ENCODE data around the gene FOXR1.
"Not testable (repeated sequence)": the region's sequence is repeated elsewhere in the genome, so short reads cannot be mapped to it uniquely, and the experiment has no call there.

FOXR1 gene

GRCh38 chr11:118947091-118947490 is 24.5 kb upstream of the FOXR1 start:
- no peak for DNase-seq

DNA sequence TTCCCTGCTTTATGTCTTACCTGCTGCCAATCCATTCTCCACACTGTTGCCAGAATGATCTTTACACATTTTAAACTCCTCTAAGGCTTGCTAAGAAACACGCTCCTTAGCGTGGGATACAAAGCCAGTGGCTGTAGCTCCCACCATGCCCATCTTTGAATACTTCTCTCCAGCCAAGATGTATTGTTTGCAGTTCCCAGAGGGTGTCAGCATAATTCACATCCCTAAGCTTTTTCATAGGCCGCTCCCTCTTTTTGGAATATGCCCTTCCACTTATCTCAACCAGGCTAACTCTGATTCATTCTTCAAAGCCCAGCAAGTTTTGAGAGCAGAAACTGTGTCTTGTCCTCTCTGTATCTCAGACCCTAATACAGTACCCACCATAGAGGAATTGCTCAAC is 23.6 kb upstream of the FOXR1 start:
- no peak for DNase-seq

GRCh38 chr11:118953265-118953664 is 18.3 kb upstream of the FOXR1 start:
- no peak for DNase-seq

DNA sequence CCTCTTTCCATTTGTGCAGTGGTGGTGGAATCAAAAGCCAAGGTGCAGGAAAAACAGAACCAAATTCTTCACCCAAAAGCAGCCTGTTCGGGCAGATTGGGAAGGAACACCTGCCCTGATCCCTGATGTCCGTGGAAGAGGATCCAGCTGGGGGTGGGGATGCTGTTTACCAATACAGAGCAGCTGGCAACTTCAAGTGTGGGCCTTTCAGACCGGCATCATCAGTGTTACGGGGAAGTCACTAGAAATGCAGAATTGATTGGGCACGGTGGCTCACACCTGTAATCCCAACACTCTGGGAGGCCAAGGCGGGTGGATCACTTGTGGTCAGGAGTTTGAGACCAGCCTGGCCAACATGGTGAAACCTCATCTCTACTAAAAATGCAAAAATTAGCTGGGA is 17.6 kb upstream of the FOXR1 start:
- DNase-seq: not testable (repeated sequence)

DNA sequence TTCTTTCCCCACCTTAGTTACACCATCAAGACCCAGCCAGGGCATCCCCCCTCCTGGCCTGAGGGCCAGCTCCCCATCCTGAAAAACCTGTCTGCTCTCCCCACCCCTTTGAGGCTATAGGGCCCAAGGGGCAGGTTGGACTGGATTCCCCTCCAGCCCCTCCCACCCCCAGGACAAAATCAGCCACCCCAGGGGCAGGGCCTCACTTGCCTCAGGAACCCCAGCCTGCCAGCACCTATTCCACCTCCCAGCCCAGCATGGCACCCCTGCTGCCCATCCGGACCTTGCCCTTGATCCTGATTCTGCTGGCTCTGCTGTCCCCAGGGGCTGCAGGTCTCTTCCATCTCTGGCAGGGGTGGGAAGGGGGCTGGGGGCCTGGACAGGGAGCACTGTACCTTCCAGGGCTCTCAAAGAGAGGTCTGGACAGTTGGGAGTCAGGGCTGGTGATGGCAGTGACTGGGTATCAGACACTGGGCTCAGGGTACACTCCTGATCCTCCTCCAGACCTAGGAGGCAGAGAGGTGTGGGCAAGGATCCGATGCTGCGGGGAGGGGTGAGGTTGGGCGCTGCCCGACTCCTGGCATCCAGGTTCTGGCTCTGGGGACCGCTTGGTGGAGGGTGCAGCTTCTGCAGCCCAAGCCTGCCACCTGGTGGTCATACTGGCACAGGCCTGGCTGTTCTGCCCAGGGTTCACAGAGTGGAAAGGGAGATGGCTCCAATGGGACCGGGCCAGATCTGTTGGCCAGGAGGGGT is 15.3 kb upstream of the FOXR1 start, which contains the start of gene UPK2:
TSS of gene UPK2 (plus strand) at position 205 of the 753 bp plus-strand sequence. CDS start at position 258, 53 bp downstream.
- peak; percentile 78 for DNase-seq

DNA sequence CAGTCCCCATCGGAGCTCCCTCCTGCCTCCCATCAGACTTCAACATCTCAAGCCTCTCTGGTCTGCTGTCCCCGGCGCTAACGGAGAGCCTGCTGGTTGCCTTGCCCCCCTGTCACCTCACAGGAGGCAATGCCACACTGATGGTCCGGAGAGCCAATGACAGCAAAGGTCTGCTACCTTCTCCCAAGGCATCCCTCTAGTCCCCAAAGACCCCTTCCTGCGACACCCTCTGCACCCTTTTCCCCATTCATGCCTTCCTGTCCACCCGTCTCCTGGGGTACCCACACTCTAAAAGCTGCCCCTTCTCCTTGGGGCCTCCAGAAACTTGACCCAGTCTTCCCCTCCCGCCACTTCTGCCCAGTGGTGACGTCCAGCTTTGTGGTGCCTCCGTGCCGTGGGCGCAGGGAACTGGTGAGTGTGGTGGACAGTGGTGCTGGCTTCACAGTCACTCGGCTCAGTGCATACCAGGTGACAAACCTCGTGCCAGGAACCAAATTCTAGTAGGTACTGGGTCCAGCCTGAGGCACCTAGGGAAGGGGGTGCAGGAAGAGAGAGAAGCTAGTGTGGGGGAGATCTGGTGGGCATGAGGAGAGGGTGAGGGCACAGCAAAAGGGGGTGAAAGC is 14.6 kb upstream of the FOXR1 start:
- DNase-seq: no peak

DNA sequence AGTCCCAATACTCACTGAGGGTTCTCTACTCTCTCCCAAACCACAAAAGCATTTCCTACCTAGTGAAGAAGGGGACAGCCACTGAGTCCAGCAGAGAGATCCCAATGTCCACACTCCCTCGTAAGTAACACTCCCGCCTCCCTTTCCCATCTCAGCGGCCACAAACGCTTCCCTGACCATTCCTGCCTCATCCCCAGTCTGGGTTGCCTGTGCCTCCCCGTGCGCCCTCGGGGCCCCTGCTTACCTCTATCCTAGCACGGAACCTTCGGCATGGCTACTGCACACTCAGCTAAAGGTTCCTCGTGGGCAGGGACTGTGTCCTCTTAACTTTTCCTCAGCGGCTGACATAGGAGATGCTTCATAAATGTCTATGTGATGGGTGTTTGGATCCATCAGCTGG is 14.0 kb upstream of the FOXR1 start:
- no peak for DNase-seq

GRCh38 chr11:118957968-118958367 is 13.6 kb upstream of the FOXR1 start:
- no peak for DNase-seq

DNA sequence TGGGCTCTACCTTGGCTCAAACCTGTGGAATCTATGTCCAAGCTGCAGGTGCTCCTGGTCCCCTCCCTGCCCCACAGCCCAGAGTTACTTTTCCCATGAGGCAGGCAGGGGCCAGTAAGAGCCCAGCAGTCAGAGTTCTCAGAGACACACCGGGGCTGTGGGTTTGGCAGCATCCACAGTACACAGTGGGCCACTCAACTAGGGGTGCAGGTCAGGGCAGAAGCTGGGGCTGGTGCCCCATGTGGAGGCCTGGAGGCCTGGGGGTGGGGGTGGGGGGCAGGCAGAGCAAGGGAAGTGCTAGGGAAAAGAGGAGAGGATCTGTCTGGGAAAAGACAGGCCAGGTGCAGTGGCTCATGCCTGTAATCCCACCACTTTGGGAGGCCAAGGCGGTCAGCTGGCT is 13.0 kb upstream of the FOXR1 start:
- no peak for DNase-seq

GRCh38 chr11:118961189-118961588 is 10.4 kb upstream of the FOXR1 start:
- DNase-seq: no peak

DNA sequence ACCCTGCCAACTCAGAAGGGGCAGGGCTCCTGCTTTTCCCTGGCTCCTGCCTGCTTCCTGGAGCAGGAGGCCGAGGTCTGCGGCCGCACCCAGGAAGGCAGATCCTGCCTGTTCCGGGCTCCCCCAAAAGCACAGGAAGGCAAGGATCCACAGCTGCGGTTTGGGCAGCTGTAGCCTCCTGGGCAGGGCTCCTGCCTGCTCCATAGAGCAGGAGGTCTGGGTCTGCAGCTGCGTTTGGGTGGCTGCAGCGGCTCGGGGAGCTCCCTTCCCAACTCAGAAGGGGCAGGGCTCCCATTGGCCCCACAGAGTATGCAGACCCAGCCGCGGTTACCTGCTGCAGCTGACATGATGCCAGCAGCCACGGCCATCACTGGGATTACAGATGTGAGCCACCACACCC is 10.0 kb upstream of the FOXR1 start:
- DNase-seq: no peak

GRCh38 chr11:118969508-118969907 is 2.1 kb upstream of the FOXR1 start:
- DNase-seq: not testable (repeated sequence)

DNA sequence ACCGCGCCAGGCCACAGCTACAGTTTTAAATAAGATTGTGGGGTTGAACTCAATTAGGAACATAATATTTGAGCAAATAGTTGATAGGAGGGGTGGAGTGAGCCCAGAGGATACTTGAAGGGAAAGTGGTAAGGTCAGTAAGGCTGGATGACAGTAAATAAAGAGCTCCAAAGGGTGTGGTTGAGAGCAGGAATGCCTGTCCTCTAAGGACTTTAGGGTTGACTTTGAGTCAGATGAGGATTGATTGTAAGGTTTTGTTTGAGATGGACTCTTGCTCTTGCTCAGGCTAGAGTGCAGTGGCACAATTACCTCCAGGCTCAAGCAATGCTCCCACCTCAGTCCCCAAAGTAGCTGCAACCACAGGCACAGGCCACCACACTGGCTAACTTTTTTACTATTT is 2.4 kb downstream of the FOXR1 start:
- no peak for DNase-seq

DNA sequence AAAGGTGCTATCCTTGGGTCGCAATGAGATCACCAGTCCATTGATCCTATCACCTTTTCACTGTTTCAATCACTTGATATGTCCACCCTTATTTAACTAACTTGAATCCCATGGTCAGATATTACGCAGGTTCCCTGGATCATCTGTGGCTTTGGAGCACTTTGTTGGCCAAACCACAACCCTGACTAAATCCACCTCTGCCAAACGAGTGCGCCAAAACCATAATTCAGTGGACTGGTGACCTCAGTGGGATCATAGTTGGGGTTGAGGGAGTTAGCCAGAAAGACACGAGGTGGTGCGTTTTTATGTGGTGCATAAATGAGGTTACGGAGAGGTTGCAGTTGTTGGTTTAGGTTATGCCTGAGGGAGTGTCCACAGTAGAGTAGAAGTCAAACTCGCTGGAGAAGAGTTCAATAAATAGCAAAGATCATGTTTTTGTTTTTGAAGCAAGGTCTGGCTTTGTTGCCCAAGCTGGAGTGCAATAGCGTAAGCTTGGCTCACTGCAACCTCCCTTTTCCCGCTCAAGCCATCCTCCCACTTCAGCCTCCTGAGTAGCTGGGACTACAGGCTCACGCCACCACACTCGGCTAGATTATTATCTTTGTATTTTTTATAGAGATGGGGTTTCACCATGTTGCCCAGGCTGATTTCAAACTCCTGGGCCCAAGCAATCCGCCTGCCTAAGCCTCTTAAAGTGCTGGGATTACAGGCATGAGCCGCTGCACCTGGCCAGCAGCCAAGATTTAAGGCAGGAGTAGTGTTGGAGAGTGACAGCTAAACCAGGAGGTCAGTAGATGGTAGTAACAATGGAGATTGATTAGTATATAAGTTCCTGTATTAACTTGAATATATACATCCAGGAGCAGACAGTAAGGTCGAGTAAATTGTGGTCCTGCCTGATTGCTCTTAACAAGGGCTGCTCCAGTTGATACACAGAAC is 4.5 kb downstream of the FOXR1 start:
- no peak for DNase-seq

DNA sequence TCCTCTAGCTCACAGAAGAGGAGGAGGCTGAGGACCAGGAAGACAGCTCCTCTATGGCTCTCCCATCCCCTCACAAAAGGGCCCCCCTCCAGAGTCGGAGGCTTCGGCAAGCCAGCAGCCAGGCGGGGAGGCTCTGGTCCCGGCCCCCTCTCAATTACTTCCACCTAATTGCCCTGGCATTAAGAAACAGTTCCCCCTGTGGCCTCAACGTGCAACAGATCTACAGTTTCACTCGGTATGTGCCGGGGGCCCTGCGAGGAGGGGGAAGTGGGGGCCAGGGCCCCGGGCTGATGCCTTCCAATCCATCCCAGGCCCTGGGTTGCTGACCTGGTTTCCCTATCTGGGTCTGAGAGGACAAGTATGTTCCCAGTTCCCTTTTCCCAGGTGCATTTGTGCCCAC is 7.9 kb downstream of the FOXR1 start:
- DNase-seq: no peak

DNA sequence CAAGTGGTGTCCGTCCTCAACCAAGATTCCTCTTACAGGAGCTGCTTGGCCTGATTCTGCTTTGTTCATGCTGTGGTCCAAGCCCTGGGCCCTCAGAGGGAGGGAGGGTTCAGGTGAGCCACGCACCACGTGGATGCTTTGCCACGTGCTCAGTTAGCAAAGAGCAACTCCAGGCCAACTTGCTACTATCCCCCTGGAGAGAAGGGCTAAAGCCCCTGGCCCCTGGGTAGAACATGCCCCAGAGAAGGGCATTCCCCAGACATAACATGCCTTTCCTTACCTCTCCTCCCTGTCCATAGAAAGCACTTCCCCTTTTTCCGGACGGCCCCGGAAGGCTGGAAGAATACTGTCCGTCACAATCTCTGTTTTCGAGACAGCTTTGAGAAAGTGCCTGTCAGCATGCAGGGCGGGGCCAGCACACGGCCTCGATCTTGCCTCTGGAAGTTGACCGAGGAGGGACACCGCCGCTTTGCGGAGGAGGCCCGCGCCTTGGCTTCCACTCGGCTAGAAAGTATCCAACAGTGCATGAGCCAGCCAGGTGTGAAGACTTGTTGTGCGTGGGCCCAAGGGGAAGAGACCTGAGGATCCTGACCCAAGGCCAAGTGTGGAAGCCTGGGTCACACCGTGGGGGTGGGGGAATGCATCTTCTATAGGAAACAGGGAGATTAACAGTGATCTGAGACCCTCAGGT is 8.8 kb downstream of the FOXR1 start:
- peak; percentile 36 for DNase-seq

DNA sequence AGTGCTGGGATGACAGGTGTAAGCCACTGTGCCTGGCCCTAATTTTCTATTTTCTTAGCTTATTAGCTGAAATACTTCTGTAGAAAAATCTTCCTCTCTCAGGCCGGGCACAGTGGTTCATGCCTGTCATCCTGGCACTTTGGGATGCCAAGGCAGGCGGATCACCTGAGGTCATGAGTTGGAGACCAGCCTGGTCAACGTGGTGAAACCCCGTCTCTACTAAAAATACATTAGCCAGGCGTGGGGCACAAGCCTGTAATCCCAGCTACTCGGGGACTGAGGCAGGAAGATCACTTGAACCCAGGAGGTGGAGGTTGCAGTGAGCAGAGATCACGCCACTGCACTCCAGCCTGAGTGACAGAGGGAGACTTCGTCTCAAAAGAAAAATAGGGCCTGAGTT is 12.8 kb downstream of the FOXR1 start:
- DNase-seq: not testable (repeated sequence)

GRCh38 chr11:118984825-118985224 is 13.3 kb downstream of the FOXR1 start:
- DNase-seq: no peak

DNA sequence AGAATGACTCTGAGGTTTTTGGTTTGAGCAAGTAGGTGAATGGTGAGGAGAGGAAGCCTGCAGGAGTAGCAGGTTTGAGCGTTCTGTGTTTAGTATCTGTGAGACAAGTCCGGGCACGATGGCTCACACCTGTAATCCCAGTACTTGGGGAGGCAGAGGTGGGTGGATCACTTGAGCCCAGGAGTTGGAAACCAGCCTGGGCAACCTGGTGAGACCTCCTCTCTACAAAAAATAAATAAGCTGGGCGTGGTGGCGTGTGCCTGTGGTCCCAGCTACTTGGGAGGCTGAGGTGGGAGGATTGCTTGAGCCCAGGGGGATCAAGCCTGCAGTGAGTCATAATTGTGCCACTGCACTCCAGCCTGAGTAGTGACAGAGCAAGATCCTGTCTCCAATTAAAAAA is 16.7 kb downstream of the FOXR1 start:
- no peak for DNase-seq

GRCh38 chr11:118991486-118992038 is 20.0 kb downstream of the FOXR1 start:
- not testable (repeated sequence) for DNase-seq

DNA sequence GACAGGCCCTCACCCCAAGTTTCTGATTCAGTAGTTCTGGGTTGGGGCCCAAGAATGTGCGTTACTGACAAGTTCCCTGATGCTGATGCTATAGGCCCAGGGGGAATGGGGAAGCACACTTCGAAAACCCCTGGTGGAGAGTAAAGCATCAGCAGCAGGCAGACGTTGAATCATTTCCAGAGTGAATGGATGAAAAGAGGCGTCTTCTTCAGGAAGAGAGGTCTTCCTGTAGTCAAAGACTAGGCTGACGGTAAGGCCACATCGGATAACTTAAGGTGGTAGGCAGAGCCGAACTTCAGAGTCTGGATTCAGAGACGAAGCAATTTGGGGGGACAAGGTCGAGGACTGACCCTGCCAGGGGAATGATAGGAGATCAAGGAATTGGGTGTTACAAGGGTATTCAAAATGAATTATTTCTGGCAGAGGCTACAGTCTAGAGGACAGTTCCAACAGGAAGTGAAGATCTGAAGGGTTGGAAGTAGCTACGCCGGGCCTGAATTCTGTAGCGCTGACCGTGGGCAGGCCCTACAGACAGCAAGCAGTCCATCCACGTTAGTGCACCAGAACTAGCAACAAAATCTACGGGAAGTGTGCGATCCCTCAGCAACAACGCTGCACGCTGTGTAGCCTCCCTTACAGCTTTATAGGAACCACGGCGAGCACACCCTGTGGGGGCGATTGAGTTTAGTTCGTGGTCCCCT is 25.5 kb downstream of the FOXR1 start:
- no peak for DNase-seq

Data from right kidney (tissue), 1 donor.